MM.1S (cell line): ENCODE data around the gene CUL1.

Experiments
- DNase-seq: peaks from one replicate; pipeline ENCODE4 v3.0.0-alpha.2; 2015
- H2AFZ ChIP-seq: fragments of 300-600 bp; sonication (generic); 2 replicates; pipeline ENCODE4 v1.6.0; 2016; ENCODE audit warnings: antibody characterized with exemption, low read length
- H3F3A ChIP-seq: fragments of 300-600 bp; sonication (generic); 2 replicates; pipeline ENCODE4 v1.6.1; 2016; ENCODE audit warnings: mild to moderate bottlenecking, antibody characterized with exemption, low read length, moderate library complexity, mixed read lengths; ENCODE audit not compliant: insufficient read depth
- H3K27ac ChIP-seq: fragments of 300-600 bp; sonication (generic); 2 replicates; pipeline ENCODE4 v1.5.1; 2016; ENCODE audit warnings: mild to moderate bottlenecking, low read length
- H3K27me3 ChIP-seq: fragments of 300-600 bp; sonication (generic); replicated peaks from 2 replicates; pipeline ENCODE4 v1.6.0; 2016; ENCODE audit warnings: low read length; ENCODE audit not compliant: insufficient read depth
- H3K36me3 ChIP-seq: fragments of 300-600 bp; sonication (generic); replicated peaks from 2 replicates; pipeline ENCODE4 v1.6.1; 2016; ENCODE audit warnings: mild to moderate bottlenecking, low read length, mixed read lengths; ENCODE audit not compliant: insufficient read depth
- H3K4me1 ChIP-seq: fragments of 300-600 bp; sonication (generic); 2 replicates; pipeline ENCODE4 v1.6.1; 2016; ENCODE audit warnings: low read length, mixed read lengths
- H3K4me2 ChIP-seq: fragments of 300-600 bp; sonication (generic); 2 replicates; pipeline ENCODE4 v1.6.0; 2016; ENCODE audit warnings: low read depth, low read length
- H3K4me3 ChIP-seq: fragments of 300-600 bp; sonication (generic); 2 replicates; pipeline ENCODE4 v1.5.1; 2016; ENCODE audit warnings: low read length, mixed read lengths
- H3K79me2 ChIP-seq: fragments of 300-600 bp; sonication (generic); 2 replicates; pipeline ENCODE4 v1.6.1; 2016; ENCODE audit warnings: mixed run types, low read length, mixed read lengths
- H3K9ac ChIP-seq: fragments of 300-600 bp; sonication (generic); 2 replicates; pipeline ENCODE4 v1.6.1; 2016; ENCODE audit warnings: low read length, mixed read lengths
- H3K9me2 ChIP-seq: fragments of 300-600 bp; sonication (generic); replicated peaks from 2 replicates; pipeline ENCODE4 v1.6.1; 2016; ENCODE audit warnings: mild to moderate bottlenecking, low read length, mixed read lengths; ENCODE audit not compliant: insufficient read depth
- H3K9me3 ChIP-seq: fragments of 300-600 bp; sonication (generic); replicated peaks from 2 replicates; pipeline ENCODE4 v1.6.1; 2016; ENCODE audit warnings: mild to moderate bottlenecking, low read length, mixed read lengths; ENCODE audit not compliant: insufficient read depth
- H4K20me1 ChIP-seq: fragments of 300-600 bp; sonication (generic); 2 replicates; pipeline ENCODE4 v1.6.1; 2016; ENCODE audit warnings: mild to moderate bottlenecking, low read length, moderate library complexity, mixed read lengths; ENCODE audit not compliant: insufficient read depth
- CTCF ChIP-seq: fragments of 300-600 bp; sonication (generic); IDR thresholded peaks from 2 replicates; pipeline ENCODE4 v1.5.1; 2016; ENCODE audit warnings: antibody characterized with exemption, low read length, mixed read lengths
- EZH2 ChIP-seq: fragments of 300-600 bp; sonication (generic); optimal IDR thresholded peaks from 2 replicates; pipeline ENCODE3; 2017; ENCODE audit warnings: low read depth, mild to moderate bottlenecking, antibody characterized with exemption, low read length, mixed read lengths
- EZH2phosphoT487 ChIP-seq: fragments of 300-600 bp; sonication (generic); IDR thresholded peaks from 2 replicates; pipeline ENCODE4 v1.6.1; 2018; ENCODE audit warnings: antibody characterized with exemption, low read length

The CUL1 gene

GRCh38 chr7:148699782-148700629, 1.3 kb downstream of the CUL1 start:
- Histone ChIP-seq H3K9ac (peak overlapping the region; percentile 91), H3K79me2 (peaks cover 72% of the 10 kb centered on the region), H3K4me2 (peak overlapping the region; percentile 82), H3F3A (peaks cover 19% of the 10 kb centered on the region), H3K36me3 (no peaks in the 10 kb centered on the region), H3K27ac (peak overlapping the region; percentile 83), H2AFZ (no peak overlapping the region), H3K4me3 (peak overlapping the region; percentile 80), H3K9me3 (no peaks in the 10 kb centered on the region), H3K4me1 (peaks cover 41% of the 10 kb centered on the region), H4K20me1 (peaks cover 36% of the 10 kb centered on the region), H3K9me2 (no peaks in the 10 kb centered on the region), H3K27me3 (no peaks in the 10 kb centered on the region)
- DNase-seq: peak; percentile 46
- TF ChIP-seq EZH2phosphoT487: no peak
- TF ChIP-seq CTCF: no peak
- no peak for TF ChIP-seq EZH2

GRCh38 chr7:148700661-148701064, 2.0 kb downstream of the CUL1 start:
- H3K4me2 ChIP-seq: peak overlapping the region; percentile 82
- no peaks in the 10 kb centered on the region for H3K27me3 ChIP-seq
- H3K9me2 ChIP-seq: no peaks in the 10 kb centered on the region
- TF ChIP-seq CTCF: no peak
- TF ChIP-seq EZH2: no peak
- TF ChIP-seq EZH2phosphoT487: no peak
- peak overlapping the region; percentile 83; the same call in 1 of the 2 replicates for H3K27ac ChIP-seq
- H3K9ac ChIP-seq: peak overlapping the region; percentile 91
- H4K20me1 ChIP-seq: peaks cover 43% of the 10 kb centered on the region
- H3K4me1 ChIP-seq: peaks cover 46% of the 10 kb centered on the region
- H3K36me3 ChIP-seq: no peaks in the 10 kb centered on the region
- H2AFZ ChIP-seq: no peak overlapping the region
- H3K9me3 ChIP-seq: no peaks in the 10 kb centered on the region
- peaks cover 78% of the 10 kb centered on the region for H3K79me2 ChIP-seq
- H3F3A ChIP-seq: peaks cover 19% of the 10 kb centered on the region
- DNase-seq: peak; percentile 82
- H3K4me3 ChIP-seq: peak overlapping the region; percentile 80

GRCh38 chr7:148701414-148701813, 2.7 kb downstream of the CUL1 start:
- peaks cover 50% of the 10 kb centered on the region for H4K20me1 ChIP-seq
- no peak for DNase-seq
- H3F3A ChIP-seq: peaks cover 19% of the 10 kb centered on the region
- no peak overlapping the region for H3K27ac ChIP-seq
- H3K4me1 ChIP-seq: peaks cover 54% of the 10 kb centered on the region
- TF ChIP-seq EZH2 (no peak), CTCF (no peak), EZH2phosphoT487 (no peak)
- H3K36me3 ChIP-seq: no peaks in the 10 kb centered on the region
- H3K4me2 ChIP-seq: peak overlapping the region; percentile 82
- H3K79me2 ChIP-seq: peaks cover 86% of the 10 kb centered on the region
- H3K27me3 ChIP-seq: no peaks in the 10 kb centered on the region
- no peaks in the 10 kb centered on the region for H3K9me3 ChIP-seq
- peak overlapping the region; percentile 80 for H3K4me3 ChIP-seq
- H3K9me2 ChIP-seq: no peaks in the 10 kb centered on the region
- H2AFZ ChIP-seq: no peak overlapping the region
- H3K9ac ChIP-seq: peak overlapping the region; percentile 91; the same call in 1 of the 2 replicates
